Prostate gland (tissue), 2 donors: ENCODE data around the gene DGKI. TPM values are rescaled to one million over a fixed set of nuclear protein-coding genes. Genes with fewer than 3 reads are reported as not detected.

ENCODE experiments used
- DNase-seq: peaks from one replicate; pipeline ENCODE4 v3.0.0-alpha.2; 2019; ENCODE audit warnings: low spot score
- H3K27ac ChIP-seq, 2 donors: fragments of 200-600 bp; sonication (generic); 2 replicates each; pipeline ENCODE4 v1.5.1; 2017 to 2019
- H3K27me3 ChIP-seq: fragments of 200-600 bp; sonication (generic); replicated peaks from 2 replicates; pipeline ENCODE4 v1.5.1; 2019; ENCODE audit not compliant: insufficient read depth
- H3K36me3 ChIP-seq, 2 donors: fragments of 200-600 bp; sonication (generic); 1 replicate in 1 of 2; 2 replicates in 1 of 2; pipeline versions ENCODE4 v1.5.1 to v1.8.1; 2017 to 2019
- H3K4me1 ChIP-seq: fragments of 200-600 bp; sonication (generic); replicated peaks from 2 replicates; pipeline ENCODE4 v1.5.1; 2019
- H3K4me3 ChIP-seq, 2 donors: fragments of 200-600 bp; sonication (generic); 2 replicates each; pipeline ENCODE4 v1.5.1; 2017 to 2019
- H3K9me3 ChIP-seq: fragments of 200-600 bp; sonication (generic); 2 replicates; pipeline ENCODE4 v1.5.1; 2017
- CTCF ChIP-seq, 4 experiments: fragments of 200-600 bp in 2 of 4; fragments of 450-650 bp in 2 of 4; sonication (generic) in 2 of 4; IDR thresholded peaks; 1 replicate in 3 of 4; 2 replicates in 1 of 4; pipeline ENCODE4 v1.5.1; 2016 to 2019; ENCODE audit warnings: antibody characterized with exemption in 4 of 4, mild to moderate bottlenecking in 2 of 4, moderate library complexity in 2 of 4
- POLR2A ChIP-seq: fragments of 450-650 bp; IDR thresholded peaks from one replicate; pipeline ENCODE4 v1.6.1; 2016; ENCODE audit warnings: antibody characterized with exemption, mild to moderate bottlenecking
- POLR2AphosphoS5 ChIP-seq: sonication (generic); formaldehyde crosslinking; IDR thresholded peaks from one replicate; pipeline ENCODE4 v1.6.1; 2017; ENCODE audit warnings: antibody characterized with exemption
- WGBS: methylation state at CpG from one replicate; pipeline ENCODE4 v1.1.5; 2018; 5-methylcytosine and 5-hydroxymethylcytosine counted together
- intact Hi-C: fragments of 100-400 bp; cut with DNase I; formaldehyde crosslinking; loops from one replicate; pipeline ENCODE4 v1.14.2; 2022
- total RNA-seq, 2 donors: library from RNA; depleted of rRNA; stranded (reverse); fragments of >200 nt; gene quantifications; one replicate each; pipeline ENCODE4 v1.1.0, GENCODE V29; 2016

The DGKI gene
- total RNA-seq, 2 donors from 2014 or later = 0.32 to 1.5 TPM

DNA sequence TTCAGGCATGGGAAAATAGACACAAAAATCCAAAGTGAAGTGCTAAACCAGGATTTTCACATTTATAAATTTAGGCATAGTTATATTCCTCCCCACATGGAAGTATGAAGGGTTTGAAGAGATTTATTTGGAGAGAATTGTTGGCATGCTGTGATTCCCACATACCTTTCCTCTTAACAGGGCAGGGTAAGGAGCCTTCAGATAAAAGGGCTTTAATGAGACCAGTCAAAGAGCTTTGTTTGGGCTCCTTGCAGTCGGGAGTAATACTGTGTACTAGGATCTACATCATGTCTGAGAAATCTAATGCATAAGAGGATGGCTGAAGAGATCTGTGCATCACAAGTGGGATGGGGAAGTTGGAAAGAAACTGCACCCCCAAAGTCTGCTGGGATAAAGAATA lies 362.4 kb downstream of the DGKI start:
- no peak for DNase-seq
- intact Hi-C loops = no loop called here

GRCh38 chr7:137482466-137482865 lies 364.3 kb downstream of the DGKI start:
- 52% methylated on average over 4 of the region's 4 CpGs for WGBS
- Histone ChIP-seq H3K4me3 (no peak overlapping the region), H3K36me3 (no peaks in the 10 kb centered on the region), H3K4me1 (no peaks in the 10 kb centered on the region), H3K27ac (no peak overlapping the region), H3K27me3 (no peaks in the 10 kb centered on the region), H3K9me3 (no peaks in the 10 kb centered on the region)
- intact Hi-C loops = no loop called here
- TF ChIP-seq CTCF (IDR thresholded peaks at IDR 0.05) (no peak), POLR2A (no peak), POLR2AphosphoS5 (no peak)
- no peak for DNase-seq

More for the DNA sequence above, 362.4 kb downstream of the DGKI start:
- 38% methylated on average over 1 of the region's 1 CpG for WGBS
- Histone ChIP-seq H3K9me3 (no peaks in the 10 kb centered on the region), H3K36me3 (no peaks in the 10 kb centered on the region), H3K27ac (no peak overlapping the region), H3K4me3 (no peak overlapping the region), H3K4me1 (no peaks in the 10 kb centered on the region), H3K27me3 (no peaks in the 10 kb centered on the region)
- TF ChIP-seq CTCF (IDR thresholded peaks at IDR 0.05) (no peak), POLR2AphosphoS5 (no peak), POLR2A (no peak)

DNA sequence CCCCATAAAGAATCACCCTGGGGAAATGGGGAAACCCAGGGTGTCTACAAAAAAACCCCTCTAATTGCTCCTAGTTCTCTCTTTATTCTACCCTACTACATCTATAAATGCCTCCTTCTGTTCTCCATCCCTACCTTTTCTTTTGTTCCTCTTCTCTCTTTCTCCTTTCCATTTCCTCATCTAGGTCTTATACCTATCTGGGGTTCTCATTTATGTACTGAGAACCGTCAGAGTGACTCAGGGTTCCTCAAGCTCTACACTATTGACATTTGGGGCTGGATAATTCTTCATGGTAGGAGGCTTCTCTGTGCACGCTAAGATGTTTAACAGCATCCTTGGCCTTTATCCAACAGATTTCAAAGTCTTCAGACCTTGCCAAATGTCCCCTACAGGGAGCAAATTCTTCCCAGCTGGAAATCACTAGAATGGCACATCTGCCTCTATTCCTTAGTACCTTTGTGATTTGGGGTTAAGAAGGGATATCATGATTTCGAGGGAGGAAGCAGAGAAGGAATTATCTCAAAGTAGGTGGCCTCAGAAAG lies 365.9 kb downstream of the DGKI start:
- intact Hi-C loops = no loop called here
- no peak for DNase-seq
- Histone ChIP-seq H3K9me3 (no peaks in the 10 kb centered on the region), H3K27me3 (no peaks in the 10 kb centered on the region), H3K36me3 (no peaks in the 10 kb centered on the region), H3K4me3 (no peak overlapping the region), H3K27ac (no peak overlapping the region), H3K4me1 (no peaks in the 10 kb centered on the region)
- 52% methylated on average over 3 of the region's 3 CpGs for WGBS
- TF ChIP-seq CTCF (IDR thresholded peaks at IDR 0.05) = no peak
- no peak for TF ChIP-seq POLR2A
- TF ChIP-seq POLR2AphosphoS5 = no peak

DNA sequence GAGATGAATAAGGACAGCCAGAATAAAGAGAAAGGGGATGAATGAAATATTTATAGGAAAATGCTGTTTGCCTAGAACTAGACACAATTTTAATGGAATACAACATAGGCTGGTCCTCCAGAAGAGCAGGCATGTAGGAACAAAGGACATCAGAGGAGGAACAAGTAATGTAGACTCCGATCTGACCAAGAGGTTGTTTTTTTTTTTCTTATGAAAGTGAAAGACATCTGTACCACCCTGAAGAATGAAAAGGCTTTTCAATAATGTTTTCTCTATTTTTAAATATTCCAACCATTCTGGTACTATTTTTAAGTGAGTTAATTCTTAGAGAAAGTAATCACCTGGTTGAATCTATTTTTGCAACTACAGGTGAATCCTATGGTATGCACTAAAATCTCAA lies 366.4 kb downstream of the DGKI start:
- DNase-seq = no peak
- 52% methylated on average over 1 of the region's 1 CpG for WGBS
- Histone ChIP-seq H3K9me3 (no peaks in the 10 kb centered on the region), H3K36me3 (no peaks in the 10 kb centered on the region), H3K4me3 (no peak overlapping the region), H3K27me3 (no peaks in the 10 kb centered on the region), H3K27ac (no peak overlapping the region), H3K4me1 (no peaks in the 10 kb centered on the region)
- TF ChIP-seq POLR2A (no peak), POLR2AphosphoS5 (no peak), CTCF (IDR thresholded peaks at IDR 0.05) (no peak)
- intact Hi-C loops = no loop called here

DNA sequence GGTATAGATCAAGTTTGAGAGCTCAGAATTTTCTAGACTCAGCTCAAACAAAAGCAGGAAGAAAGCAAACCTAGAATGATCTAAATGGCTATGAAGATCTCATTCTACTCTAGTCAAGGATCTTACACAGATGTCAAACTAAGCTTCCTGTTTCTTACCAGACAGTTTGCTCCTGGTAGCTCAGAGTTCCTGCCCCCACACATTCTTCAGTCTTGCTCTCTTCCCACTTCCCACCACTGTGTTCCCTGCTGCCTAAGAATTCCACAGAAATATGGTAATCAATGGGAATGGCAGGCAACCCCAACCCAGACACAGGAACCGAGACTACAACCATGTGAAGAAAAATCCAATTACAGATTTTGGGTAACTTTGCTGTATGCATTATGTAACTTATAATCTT lies 369.8 kb downstream of the DGKI start:
- Histone ChIP-seq H3K27ac (no peak overlapping the region), H3K4me3 (no peak overlapping the region), H3K9me3 (no peaks in the 10 kb centered on the region), H3K36me3 (no peaks in the 10 kb centered on the region), H3K27me3 (no peaks in the 10 kb centered on the region), H3K4me1 (no peaks in the 10 kb centered on the region)
- 73% methylated on average over 1 of the region's 1 CpG for WGBS
- intact Hi-C loops = no loop called here
- no peak for DNase-seq
- TF ChIP-seq CTCF (IDR thresholded peaks at IDR 0.05) = no peak
- TF ChIP-seq POLR2AphosphoS5 = no peak
- TF ChIP-seq POLR2A = no peak
